PFSK-1 (cell line): ENCODE measurements around the gene SUMO3.

Experiments
- FOXP2 ChIP-seq: optimal IDR thresholded peaks from 2 replicates; pipeline ENCODE3; 2011; ENCODE audit warnings: borderline replicate concordance, control low read depth, inconsistent platforms; ENCODE audit not compliant: insufficient read depth; ENCODE audit errors: extremely low read length, extremely low read depth
- POLR2AphosphoS5 ChIP-seq: IDR thresholded peaks from 2 replicates; pipeline ENCODE4 v1.6.1; 2012; ENCODE audit warnings: low read depth, mild to moderate bottlenecking, control low read depth, low read length, moderate library complexity
- SIN3A ChIP-seq: IDR thresholded peaks from 2 replicates; pipeline ENCODE4 v1.6.1; 2012; ENCODE audit warnings: mild to moderate bottlenecking, low read length, moderate library complexity, borderline replicate concordance; ENCODE audit not compliant: insufficient read depth
- TAF1 ChIP-seq: IDR thresholded peaks from 2 replicates; pipeline ENCODE4 v1.6.1; 2012; ENCODE audit warnings: low read length, control low read depth, borderline replicate concordance; ENCODE audit not compliant: insufficient read depth
- TF ChIP-seq, protein P1 (sequence below), 2 experiments: IDR thresholded peaks; 2 replicates each; pipeline versions ENCODE4 v1.6.1 to v1.8.0; 2011 to 2012; ENCODE audit warnings: low read depth in 2 of 2, low read length in 2 of 2, control low read depth in 1 of 2, inconsistent platforms in 1 of 2, mild to moderate bottlenecking in 1 of 2, moderate library complexity in 1 of 2; ENCODE audit not compliant: insufficient read depth in 1 of 2

The SUMO3 gene

DNA sequence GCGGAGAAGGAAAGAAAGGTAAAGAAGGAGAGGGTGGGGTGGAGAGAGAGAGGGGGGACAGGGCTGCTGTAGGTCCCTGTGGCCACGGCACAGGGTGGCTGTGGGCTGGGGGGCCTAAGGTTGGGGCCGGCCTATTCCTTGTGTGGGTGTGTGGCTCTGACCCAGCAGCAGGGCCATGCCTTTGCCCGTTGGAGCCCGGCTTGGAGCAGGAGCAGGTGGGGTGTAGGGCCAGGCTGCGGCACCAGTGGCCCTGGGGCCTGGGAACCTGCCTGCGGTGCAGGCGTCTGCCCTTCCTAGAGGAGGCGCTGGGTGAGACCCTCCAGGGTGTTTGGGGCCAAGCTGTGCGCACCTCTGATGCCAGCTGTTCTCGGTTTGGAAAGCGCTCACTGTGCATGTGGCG, 19.7 kb upstream of the SUMO3 start:
- TF ChIP-seq SIN3A (no peak), TAF1 (no peak), POLR2AphosphoS5 (no peak), FOXP2 (no peak)
- TF ChIP-seq, protein P1, sequence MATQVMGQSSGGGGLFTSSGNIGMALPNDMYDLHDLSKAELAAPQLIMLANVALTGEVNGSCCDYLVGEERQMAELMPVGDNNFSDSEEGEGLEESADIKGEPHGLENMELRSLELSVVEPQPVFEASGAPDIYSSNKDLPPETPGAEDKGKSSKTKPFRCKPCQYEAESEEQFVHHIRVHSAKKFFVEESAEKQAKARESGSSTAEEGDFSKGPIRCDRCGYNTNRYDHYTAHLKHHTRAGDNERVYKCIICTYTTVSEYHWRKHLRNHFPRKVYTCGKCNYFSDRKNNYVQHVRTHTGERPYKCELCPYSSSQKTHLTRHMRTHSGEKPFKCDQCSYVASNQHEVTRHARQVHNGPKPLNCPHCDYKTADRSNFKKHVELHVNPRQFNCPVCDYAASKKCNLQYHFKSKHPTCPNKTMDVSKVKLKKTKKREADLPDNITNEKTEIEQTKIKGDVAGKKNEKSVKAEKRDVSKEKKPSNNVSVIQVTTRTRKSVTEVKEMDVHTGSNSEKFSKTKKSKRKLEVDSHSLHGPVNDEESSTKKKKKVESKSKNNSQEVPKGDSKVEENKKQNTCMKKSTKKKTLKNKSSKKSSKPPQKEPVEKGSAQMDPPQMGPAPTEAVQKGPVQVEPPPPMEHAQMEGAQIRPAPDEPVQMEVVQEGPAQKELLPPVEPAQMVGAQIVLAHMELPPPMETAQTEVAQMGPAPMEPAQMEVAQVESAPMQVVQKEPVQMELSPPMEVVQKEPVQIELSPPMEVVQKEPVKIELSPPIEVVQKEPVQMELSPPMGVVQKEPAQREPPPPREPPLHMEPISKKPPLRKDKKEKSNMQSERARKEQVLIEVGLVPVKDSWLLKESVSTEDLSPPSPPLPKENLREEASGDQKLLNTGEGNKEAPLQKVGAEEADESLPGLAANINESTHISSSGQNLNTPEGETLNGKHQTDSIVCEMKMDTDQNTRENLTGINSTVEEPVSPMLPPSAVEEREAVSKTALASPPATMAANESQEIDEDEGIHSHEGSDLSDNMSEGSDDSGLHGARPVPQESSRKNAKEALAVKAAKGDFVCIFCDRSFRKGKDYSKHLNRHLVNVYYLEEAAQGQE (IDR thresholded peaks at IDR 0.05; ENCODE audit: insufficient read depth in 1 of 2, low read depth in 2 of 2, low read length in 2 of 2), result no peak

DNA sequence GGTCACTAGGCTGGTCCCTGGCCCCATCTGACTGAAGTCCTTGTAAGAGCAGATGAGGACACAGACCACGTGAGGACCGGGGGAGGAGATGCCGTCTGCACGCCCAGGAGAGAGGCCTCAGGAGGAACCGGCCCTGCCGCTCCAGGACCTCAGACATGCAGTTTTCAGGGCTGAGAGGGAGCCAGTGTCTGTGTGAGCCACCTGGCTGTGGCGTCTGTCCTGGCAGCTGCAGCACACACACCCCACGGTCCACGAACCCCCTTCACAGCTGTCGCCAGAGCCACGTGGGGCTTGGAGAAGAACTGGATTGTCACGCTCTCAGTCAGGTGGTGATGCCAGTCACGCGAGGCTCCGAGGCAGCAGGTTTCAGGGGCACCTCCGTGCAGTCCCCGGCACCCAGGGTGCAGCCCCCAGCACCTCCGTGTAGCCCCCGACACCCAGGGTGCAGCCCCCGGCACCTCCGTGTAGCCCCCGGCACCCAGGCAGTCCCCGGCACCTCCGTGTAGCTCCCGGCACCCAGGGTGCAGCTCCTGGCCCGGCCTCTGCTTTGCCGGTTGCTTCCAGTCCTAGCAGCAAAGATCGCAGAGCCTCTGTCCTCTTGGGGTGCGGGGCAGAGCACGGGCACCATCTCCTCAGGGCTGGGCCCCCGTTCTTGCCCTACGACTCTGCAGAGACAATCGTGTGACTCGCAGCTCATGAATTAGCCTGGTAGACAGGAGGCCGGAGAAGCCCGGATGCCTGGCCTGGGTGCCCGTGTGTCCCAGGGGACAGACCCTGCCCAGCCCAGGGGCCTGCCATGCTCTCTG, 19.0 kb upstream of the SUMO3 start:
- TF ChIP-seq TAF1 (no peak), POLR2AphosphoS5 (no peak), FOXP2 (no peak), SIN3A (no peak)
- TF ChIP-seq, protein P1 (IDR thresholded peaks at IDR 0.05; ENCODE audit: insufficient read depth in 1 of 2, low read depth in 2 of 2, low read length in 2 of 2), result no peak

DNA sequence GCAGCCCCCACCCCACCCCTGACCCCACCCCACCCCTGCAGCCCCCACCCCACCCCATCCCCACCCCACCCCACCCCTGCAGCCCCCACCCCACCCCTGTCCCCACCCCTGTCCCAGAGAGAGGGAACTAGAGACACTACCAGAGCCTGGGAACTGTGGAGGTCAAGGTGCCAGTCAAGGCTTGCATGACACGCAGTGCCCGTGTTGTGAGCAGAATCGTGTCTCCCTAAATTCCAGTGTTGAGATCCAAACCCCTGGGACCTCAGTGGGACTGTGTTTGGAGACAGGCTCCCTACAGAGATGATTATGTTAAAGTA, 18.4 kb upstream of the SUMO3 start:
- TF ChIP-seq FOXP2 (no peak), SIN3A (no peak), POLR2AphosphoS5 (no peak), TAF1 (no peak)
- TF ChIP-seq, protein P1 (IDR thresholded peaks at IDR 0.05; ENCODE audit: insufficient read depth in 1 of 2, low read depth in 2 of 2, low read length in 2 of 2), result no peak

DNA sequence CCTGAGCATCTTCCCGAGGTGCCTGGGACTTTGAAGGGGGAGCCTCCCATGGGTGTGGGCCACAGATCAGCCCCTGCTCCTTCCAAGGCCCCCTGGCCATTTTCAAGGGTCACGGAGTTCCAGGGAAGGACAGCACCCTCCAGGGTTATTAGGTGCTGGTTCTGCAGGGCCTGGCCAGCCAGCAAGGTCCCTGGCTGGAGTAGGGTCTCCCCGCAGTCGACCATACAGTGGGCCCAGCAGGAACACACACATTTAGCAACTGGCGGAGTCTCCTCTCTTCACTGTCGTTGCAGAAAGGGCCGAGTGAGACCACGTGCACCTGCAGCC, 17.7 kb upstream of the SUMO3 start:
- TF ChIP-seq, protein P1 (IDR thresholded peaks at IDR 0.05; ENCODE audit: insufficient read depth in 1 of 2, low read depth in 2 of 2, low read length in 2 of 2), result no peak
- TF ChIP-seq POLR2AphosphoS5 (no peak), TAF1 (no peak), FOXP2 (no peak), SIN3A (no peak)
